Activated naive CD4-positive, alpha-beta T cell treated with anti-CD3 and anti-CD28 coated beads, Interleukin-2, amount 10 ng/mL, durations not matched to agents 7 days and 5 days (primary cell): ENCODE data around the gene NR6A1.
A peak's percentile ranks its signal among the peaks of the same experiment; 100 is the strongest.

Experiments used
- CTCF ChIA-PET: fragments of 350-600 bp; sonication (Branson Sonifier 250); formaldehyde crosslinking; loops from one replicate; lab custom pipeline; 2021; ENCODE audit warnings: antibody characterized with exemption; lab: Charles Lee
- DNase-seq: peaks from one replicate; pipeline ENCODE4 v3.0.0-alpha.2; 2020
- H3K27ac Mint-ChIP-seq: one replicate; pipeline ENCODE4 v1.8.0; 2021; ENCODE audit warnings: mild to moderate bottlenecking, moderate library complexity, mixed read lengths
- H3K27me3 Mint-ChIP-seq: one replicate; pipeline ENCODE4 v1.8.0; 2021; ENCODE audit warnings: mild to moderate bottlenecking, mixed read lengths
- H3K36me3 Mint-ChIP-seq: one replicate; pipeline ENCODE4 v1.8.0; 2021; ENCODE audit warnings: mixed read lengths
- H3K4me1 Mint-ChIP-seq: one replicate; pipeline ENCODE4 v1.8.0; 2021; ENCODE audit warnings: mixed read lengths
- H3K4me3 Mint-ChIP-seq: one replicate; pipeline ENCODE4 v1.8.0; 2021; ENCODE audit warnings: mild to moderate bottlenecking, moderate library complexity, mixed read lengths
- H3K9me3 Mint-ChIP-seq: one replicate; pipeline ENCODE4 v1.8.0; 2021; ENCODE audit warnings: mixed read lengths

NR6A1 gene

GRCh38 chr9:124662561-124662960 lies 108.5 kb downstream of the NR6A1 start:
- Mint-ChIP-seq H3K27me3 (peaks cover 13% of the 10 kb centered on the region), H3K27ac (no peak overlapping the region), H3K4me3 (no peak overlapping the region), H3K4me1 (peaks cover 28% of the 10 kb centered on the region), H3K36me3 (no peaks in the 10 kb centered on the region), H3K9me3 (no peaks in the 10 kb centered on the region)
- CTCF ChIA-PET = no interaction called here
- DNase-seq = no peak

GRCh38 chr9:124661271-124661670 lies 109.8 kb downstream of the NR6A1 start:
- Mint-ChIP-seq H3K9me3 (no peaks in the 10 kb centered on the region), H3K27ac (no peak overlapping the region), H3K27me3 (peaks cover 13% of the 10 kb centered on the region), H3K36me3 (no peaks in the 10 kb centered on the region), H3K4me3 (no peak overlapping the region), H3K4me1 (peaks cover 28% of the 10 kb centered on the region)
- CTCF ChIA-PET = interaction anchor here (1.6 kb wide), 1 partner anchor 50 kb away, joined by 7 read pairs; no protein-coding TSS in a partner anchor
- no peak for DNase-seq

GRCh38 chr9:124660341-124660801 lies 110.7 kb downstream of the NR6A1 start:
- peaks cover 28% of the 10 kb centered on the region for H3K4me1 Mint-ChIP-seq

DNA sequence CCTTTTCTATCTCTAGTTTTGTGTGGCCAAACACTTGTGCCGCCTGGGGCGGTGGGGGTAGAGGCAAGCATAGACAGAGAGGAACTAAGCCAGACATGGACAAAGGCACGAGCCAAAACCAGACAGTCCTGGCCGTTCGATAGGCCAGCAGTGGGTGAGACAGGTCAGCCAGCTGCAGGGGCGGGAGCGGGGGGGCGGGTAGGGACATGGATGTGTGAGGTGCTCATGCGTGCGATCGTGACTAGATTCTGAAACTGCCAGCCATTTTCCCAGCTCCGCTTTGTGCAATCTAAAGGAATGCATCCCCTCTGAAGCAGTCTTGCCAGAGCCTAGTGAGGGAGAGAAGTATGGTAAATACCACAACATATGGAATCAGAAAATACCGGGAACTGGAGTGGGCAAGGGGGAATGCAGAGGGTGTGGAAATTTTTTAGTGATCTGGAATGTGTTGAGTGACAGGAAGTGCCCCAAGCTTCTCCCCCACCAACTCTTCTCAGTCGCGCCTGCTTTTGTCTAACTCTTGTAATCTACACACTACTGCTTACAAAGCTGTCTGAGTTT lies 111.9 kb downstream of the NR6A1 start:
- Mint-ChIP-seq H3K4me3 (peak overlapping the region; percentile 68), H3K27me3 (peaks cover 13% of the 10 kb centered on the region), H3K9me3 (no peaks in the 10 kb centered on the region), H3K36me3 (no peaks in the 10 kb centered on the region), H3K27ac (no peak overlapping the region), H3K4me1 (peaks cover 28% of the 10 kb centered on the region)
- CTCF ChIA-PET = interaction anchor here (0.6 to 1.9 kb wide), 4 partner anchors 28 to 107 kb away, joined by 4 to 9 read pairs (median 5); no protein-coding TSS in a partner anchor
- peak; percentile 44 for DNase-seq

More at GRCh38 chr9:124660341-124660801, 110.7 kb downstream of the NR6A1 start:
- CTCF ChIA-PET = interaction anchor here (0.6 to 1.9 kb wide), 4 partner anchors 43 to 108 kb away, joined by 3 to 9 read pairs (median 6); no protein-coding TSS in a partner anchor
- peak overlapping the region; percentile 56 for H3K4me3 Mint-ChIP-seq
- DNase-seq = no peak
- H3K27me3 Mint-ChIP-seq = peaks cover 13% of the 10 kb centered on the region
- no peaks in the 10 kb centered on the region for H3K36me3 Mint-ChIP-seq
- H3K27ac Mint-ChIP-seq = no peak overlapping the region
- H3K9me3 Mint-ChIP-seq = no peaks in the 10 kb centered on the region

DNA sequence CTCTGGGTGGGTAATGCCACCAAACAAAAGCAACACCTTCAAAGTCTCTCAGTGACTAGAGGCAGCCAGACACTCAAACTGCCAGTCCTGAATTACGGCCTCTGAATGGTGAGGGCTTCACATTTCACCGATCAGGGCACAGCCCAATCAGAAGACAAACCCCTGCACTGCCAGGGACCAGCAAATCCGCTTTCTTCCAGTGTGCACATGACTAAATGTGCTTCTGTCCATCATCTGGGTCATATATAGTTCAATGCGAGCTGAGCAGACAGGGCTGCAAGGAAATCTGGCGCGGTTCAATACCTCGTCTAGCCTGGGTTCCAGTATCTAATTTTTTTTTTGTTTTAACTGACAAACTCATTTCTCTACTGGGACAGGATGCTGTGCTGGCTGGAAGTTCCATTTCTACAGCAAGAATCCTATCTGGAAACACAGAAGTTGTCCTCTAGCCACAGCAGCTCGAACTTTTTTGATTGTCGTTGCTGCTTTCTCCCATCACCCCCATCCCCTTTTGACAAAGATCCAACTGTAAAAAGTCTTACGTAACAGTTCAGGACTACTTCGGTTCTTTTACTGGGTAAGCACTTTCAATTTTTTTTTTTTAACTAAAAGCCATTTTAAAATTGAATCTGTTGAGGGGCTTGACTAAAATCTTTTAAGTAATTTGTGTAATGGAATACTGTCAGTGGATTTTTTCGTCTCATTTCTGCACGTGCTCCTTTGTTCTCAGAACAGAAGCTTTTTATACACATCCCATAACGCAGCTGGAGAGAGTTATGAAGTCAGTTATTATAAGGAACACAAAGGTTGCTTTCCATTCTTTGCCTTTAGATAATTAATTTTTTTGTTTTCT lies 112.7 kb downstream of the NR6A1 start:
- Mint-ChIP-seq H3K4me3 (peak overlapping the region; percentile 68), H3K36me3 (no peaks in the 10 kb centered on the region), H3K27ac (no peak overlapping the region), H3K4me1 (peaks cover 28% of the 10 kb centered on the region), H3K27me3 (peaks cover 13% of the 10 kb centered on the region), H3K9me3 (no peaks in the 10 kb centered on the region)
- CTCF ChIA-PET = interaction anchor here (1.4 to 1.9 kb wide), 3 partner anchors 41 to 53 kb away, joined by 4 to 9 read pairs (median 7); no protein-coding TSS in a partner anchor
- DNase-seq = peak; percentile 24

DNA sequence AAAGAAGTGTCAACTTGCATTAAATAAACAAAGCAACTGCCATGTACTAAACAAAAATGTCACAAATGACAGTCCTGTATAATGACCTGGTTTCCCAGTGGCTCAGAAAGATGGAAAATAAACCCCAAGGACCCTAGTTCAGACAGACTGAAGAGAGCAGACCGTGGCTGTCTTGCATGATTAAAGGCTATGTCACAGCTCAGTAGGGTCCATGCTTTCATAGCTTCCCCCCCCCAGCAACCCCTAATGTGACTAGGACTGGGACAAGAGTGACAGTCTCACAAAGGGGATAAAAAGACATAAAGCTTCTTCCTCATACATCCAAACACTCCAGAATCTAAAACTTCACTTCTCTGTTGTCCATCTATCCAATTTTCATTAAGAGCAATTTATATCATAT lies 113.6 kb downstream of the NR6A1 start:
- Mint-ChIP-seq H3K9me3 (no peaks in the 10 kb centered on the region), H3K36me3 (no peaks in the 10 kb centered on the region), H3K27ac (no peak overlapping the region), H3K4me3 (no peak overlapping the region), H3K4me1 (peaks cover 28% of the 10 kb centered on the region), H3K27me3 (peaks cover 13% of the 10 kb centered on the region)
- CTCF ChIA-PET = interaction anchor here (1.4 kb wide), 1 partner anchor 40 kb away, joined by 7 read pairs; no protein-coding TSS in a partner anchor
- no peak for DNase-seq

DNA sequence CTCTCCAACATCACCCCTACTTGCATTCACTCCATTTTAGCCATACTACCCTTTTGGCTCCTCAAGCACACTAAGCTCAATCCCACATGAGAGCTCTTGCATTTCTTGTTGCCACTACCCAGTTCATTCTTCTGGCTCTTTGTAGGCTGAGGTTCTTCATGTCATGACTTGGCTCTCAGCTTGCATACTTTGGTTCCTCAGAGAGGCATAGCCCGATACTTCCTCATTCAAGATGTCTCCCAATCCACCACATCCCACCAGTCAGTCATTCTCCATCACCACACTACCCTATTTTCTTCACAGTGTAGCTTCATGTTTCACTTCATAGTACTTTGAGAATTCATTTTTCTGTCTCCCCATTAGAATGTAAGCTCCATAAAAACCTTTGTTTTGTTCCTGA lies 116.7 kb downstream of the NR6A1 start:
- Mint-ChIP-seq H3K27me3 (peaks cover 14% of the 10 kb centered on the region), H3K36me3 (no peaks in the 10 kb centered on the region), H3K27ac (no peak overlapping the region), H3K4me1 (peaks cover 15% of the 10 kb centered on the region), H3K9me3 (no peaks in the 10 kb centered on the region), H3K4me3 (no peak overlapping the region)
- DNase-seq = no peak
- CTCF ChIA-PET = interaction anchor here (0.6 kb wide), 1 partner anchor 198 kb away, joined by 3 read pairs; no protein-coding TSS in a partner anchor

GRCh38 chr9:124652615-124653393 lies 118.3 kb downstream of the NR6A1 start:
- Mint-ChIP-seq H3K4me1 (no peaks in the 10 kb centered on the region), H3K27ac (no peak overlapping the region), H3K36me3 (no peaks in the 10 kb centered on the region), H3K27me3 (peaks cover 8% of the 10 kb centered on the region), H3K9me3 (no peaks in the 10 kb centered on the region), H3K4me3 (no peak overlapping the region)
- no peak for DNase-seq
- CTCF ChIA-PET = interaction anchor here (0.6 kb wide), 1 partner anchor 114 kb away, joined by 3 read pairs; no protein-coding TSS in a partner anchor

DNA sequence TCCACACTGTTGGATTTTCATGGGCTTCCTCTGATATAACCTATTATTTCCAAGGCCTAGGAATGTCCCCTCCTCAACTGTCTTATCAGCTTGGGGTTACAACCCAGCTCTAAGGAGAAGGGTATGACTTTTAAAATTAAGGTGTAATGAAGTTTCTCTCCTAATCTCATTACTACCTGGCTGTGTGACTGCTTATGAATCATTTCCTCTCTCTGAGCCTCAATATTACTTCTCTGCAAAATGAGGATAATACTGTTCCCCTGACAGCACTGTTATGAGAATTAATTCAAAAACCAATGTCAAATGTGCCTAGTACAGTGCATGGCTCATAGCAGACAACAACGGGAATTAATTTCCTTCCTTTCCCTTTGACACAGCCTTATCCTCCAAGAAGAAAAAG lies 118.9 kb downstream of the NR6A1 start:
- Mint-ChIP-seq H3K27ac (no peak overlapping the region), H3K4me3 (no peak overlapping the region), H3K4me1 (no peaks in the 10 kb centered on the region), H3K27me3 (peaks cover 12% of the 10 kb centered on the region), H3K9me3 (no peaks in the 10 kb centered on the region), H3K36me3 (no peaks in the 10 kb centered on the region)
- no peak for DNase-seq
- CTCF ChIA-PET = interaction anchor here (0.8 kb wide), 1 partner anchor 35 kb away, joined by 3 read pairs; no protein-coding TSS in a partner anchor

GRCh38 chr9:124645274-124645673 lies 125.8 kb downstream of the NR6A1 start:
- no peak for DNase-seq
- H3K4me3 Mint-ChIP-seq = no peak overlapping the region
- CTCF ChIA-PET = no interaction called here
- H3K27me3 Mint-ChIP-seq = peaks cover 21% of the 10 kb centered on the region
- no peaks in the 10 kb centered on the region for H3K9me3 Mint-ChIP-seq
- H3K4me1 Mint-ChIP-seq = no peaks in the 10 kb centered on the region
- H3K27ac Mint-ChIP-seq = no peak overlapping the region
- no peaks in the 10 kb centered on the region for H3K36me3 Mint-ChIP-seq

GRCh38 chr9:124639637-124640036 lies 131.5 kb downstream of the NR6A1 start:
- Mint-ChIP-seq H3K27me3 (peaks cover 20% of the 10 kb centered on the region), H3K4me3 (no peak overlapping the region), H3K4me1 (no peaks in the 10 kb centered on the region), H3K36me3 (no peaks in the 10 kb centered on the region), H3K9me3 (no peaks in the 10 kb centered on the region), H3K27ac (no peak overlapping the region)
- CTCF ChIA-PET = no interaction called here
- no peak for DNase-seq

DNA sequence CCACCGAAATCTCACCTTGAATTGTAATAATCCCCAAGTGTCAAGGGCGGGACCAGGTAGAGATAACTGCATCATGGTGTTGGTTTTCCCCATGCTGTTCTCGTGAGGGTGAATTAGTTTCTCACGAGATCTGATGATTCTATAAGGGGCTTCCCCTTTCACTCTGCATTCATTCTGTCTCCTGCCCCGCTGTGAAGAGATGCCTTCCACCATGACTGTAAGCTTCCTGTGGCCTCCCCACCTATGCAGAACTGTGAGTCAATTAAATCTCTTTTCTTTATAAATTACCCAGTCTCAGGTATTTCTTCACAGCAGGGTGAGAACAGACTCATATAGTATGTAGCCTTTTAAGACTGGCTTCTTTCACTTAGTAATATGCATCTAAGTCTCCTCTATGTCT lies 135.8 kb downstream of the NR6A1 start:
- H3K4me1 Mint-ChIP-seq = no peaks in the 10 kb centered on the region
- H3K9me3 Mint-ChIP-seq = no peaks in the 10 kb centered on the region
- no peaks in the 10 kb centered on the region for H3K36me3 Mint-ChIP-seq
- no peak overlapping the region for H3K4me3 Mint-ChIP-seq
- no peak overlapping the region for H3K27ac Mint-ChIP-seq
- peaks cover 10% of the 10 kb centered on the region for H3K27me3 Mint-ChIP-seq
- CTCF ChIA-PET = no interaction called here
- DNase-seq = no peak

DNA sequence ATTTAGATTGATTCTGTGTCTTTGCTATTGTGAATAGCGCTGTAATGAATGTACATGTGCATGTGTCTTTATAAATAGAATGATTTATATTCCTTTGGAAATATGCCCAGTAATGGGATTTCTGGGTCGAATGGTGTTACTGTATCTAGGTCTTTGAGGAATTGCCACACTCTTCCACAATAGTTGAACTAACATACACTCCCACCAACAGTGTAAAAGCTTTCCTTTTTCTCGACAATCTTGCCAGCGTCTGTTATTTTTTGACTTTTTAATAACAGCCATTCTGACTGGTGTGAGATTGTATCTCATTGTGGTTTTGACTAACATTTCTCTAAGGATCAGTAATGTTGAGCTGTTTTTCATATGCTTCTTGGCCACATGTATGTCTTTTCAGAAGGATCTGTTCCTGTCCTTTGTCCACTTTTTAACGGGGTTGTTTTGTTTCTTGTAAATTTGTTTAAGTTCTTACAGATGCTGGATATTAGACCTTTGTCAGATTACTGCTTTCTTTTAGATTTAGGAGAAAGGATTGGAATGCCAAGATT lies 139.0 kb downstream of the NR6A1 start:
- Mint-ChIP-seq H3K4me1 (no peaks in the 10 kb centered on the region), H3K27me3 (no peaks in the 10 kb centered on the region), H3K4me3 (no peak overlapping the region), H3K27ac (no peak overlapping the region), H3K36me3 (no peaks in the 10 kb centered on the region), H3K9me3 (no peaks in the 10 kb centered on the region)
- CTCF ChIA-PET = interaction anchor here (0.6 kb wide), 1 partner anchor 454 kb away, joined by 4 read pairs; no protein-coding TSS in a partner anchor
- no peak for DNase-seq
